T-helper 17 cell (primary cell): ENCODE data around the gene SLC10A1. TPM values are rescaled to one million over a fixed set of nuclear protein-coding genes. Genes with fewer than 3 reads are reported as not detected.

Experiments used
- ATAC-seq: fragments of 150-1000 bp; cut with Tn5 transposase; 2 replicates; pipeline ENCODE4 v1.10.0; 2021; ENCODE audit warnings: mild to moderate bottlenecking, moderate library complexity
- DNase-seq, 3 donors: peaks; one replicate each; pipeline versions ENCODE4 v3.0.0 to v3.0.0-alpha.2; 2020 to 2021
- H3K9me3 ChIP-seq: one replicate; pipeline ENCODE4 v1.7.0; 2013; ENCODE audit warnings: low read length, mild to moderate bottlenecking; ENCODE audit not compliant: control insufficient read depth, poor library complexity, severe bottlenecking
- H3K27ac Mint-ChIP-seq: one replicate; pipeline ENCODE4 v1.8.0; 2022; ENCODE audit warnings: mild to moderate bottlenecking, moderate library complexity, mixed read lengths
- H3K27me3 Mint-ChIP-seq: one replicate; pipeline ENCODE4 v1.8.0; 2022; ENCODE audit warnings: mixed read lengths
- H3K36me3 Mint-ChIP-seq: one replicate; pipeline ENCODE4 v1.8.0; 2022; ENCODE audit warnings: low read depth, mixed read lengths
- H3K4me1 Mint-ChIP-seq: one replicate; pipeline ENCODE4 v1.8.0; 2022; ENCODE audit warnings: mild to moderate bottlenecking, mixed read lengths
- H3K4me3 Mint-ChIP-seq: one replicate; pipeline ENCODE4 v1.8.0; 2022; ENCODE audit warnings: mild to moderate bottlenecking, moderate library complexity, mixed read lengths
- total RNA-seq, 4 donors: library from RNA in 2 of 4; stranded (reverse) in 2 of 4; gene quantifications; one replicate each; pipeline ENCODE4 v1.2.3 and lab custom pipeline; 2022 to 2026

Gene SLC10A1
- total RNA-seq, 2 donors from 2014 or later: not detected

DNA sequence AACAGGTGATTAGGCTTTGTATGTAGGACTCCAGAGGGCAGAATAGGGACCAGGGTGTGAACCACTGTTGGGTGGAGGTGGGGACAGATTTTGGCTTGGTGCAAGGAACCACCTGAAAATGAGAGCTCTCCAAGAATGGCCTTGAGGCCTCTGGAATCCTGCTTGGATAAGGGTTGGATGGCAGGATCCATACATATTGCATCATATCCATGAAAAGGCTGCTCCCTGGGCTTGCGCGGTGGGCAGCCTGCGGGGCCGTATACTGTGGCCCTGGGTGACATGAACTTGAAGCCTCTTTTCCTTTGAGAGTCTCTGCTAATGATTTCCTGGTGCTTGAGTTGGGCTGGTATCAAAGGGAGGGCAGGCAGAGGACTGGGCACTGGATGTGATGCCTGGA is 1.3 kb upstream of the SLC10A1 start:
- no peaks in the 10 kb centered on the region for H3K9me3 ChIP-seq
- ATAC-seq (no peak), DNase-seq (no peak)
- peaks cover 13% of the 10 kb centered on the region for H3K36me3 Mint-ChIP-seq
- no peak overlapping the region for H3K4me3 Mint-ChIP-seq
- H3K27me3 Mint-ChIP-seq: peaks cover 43% of the 10 kb centered on the region
- no peak overlapping the region for H3K27ac Mint-ChIP-seq
- peaks cover 3% of the 10 kb centered on the region for H3K4me1 Mint-ChIP-seq

DNA sequence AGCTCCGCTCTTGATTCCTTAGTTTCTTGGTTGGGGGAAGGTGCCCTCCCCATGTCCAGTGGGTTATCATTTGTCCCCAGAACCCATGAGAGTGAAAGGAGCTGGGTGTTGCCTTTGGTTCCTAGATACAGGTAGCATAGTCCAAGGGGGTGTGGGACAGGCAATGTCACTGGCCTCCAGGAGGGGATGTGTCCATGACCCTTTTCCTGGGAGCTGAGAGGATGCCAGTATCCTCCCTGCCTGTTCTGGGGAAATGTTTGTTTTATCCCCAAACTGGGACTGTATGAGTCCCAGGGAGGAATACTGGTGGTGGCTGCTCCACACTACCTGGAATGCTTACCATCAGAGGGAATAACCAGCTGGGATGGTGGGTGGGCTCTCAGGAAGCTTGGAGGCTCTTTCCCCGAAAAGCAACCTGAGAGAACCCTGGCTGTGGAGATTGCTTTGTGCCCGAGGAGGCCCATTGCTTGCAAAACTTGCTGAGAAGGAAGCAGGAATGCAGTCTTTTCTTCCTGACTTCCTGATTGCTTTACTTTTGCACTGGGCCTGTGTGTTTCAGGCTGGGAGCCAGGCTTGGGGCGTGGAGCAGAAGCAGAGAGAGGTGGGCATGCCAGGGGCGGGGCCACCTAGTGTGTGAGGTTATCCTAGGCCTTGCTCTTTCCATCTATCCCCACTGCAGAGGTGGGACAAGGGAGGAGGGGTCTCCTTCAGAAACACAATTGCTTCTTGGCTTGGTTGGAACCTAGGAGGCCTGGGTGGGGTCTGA is 715 bp upstream of the SLC10A1 start:
- Mint-ChIP-seq H3K36me3 (peaks cover 13% of the 10 kb centered on the region), H3K27me3 (peaks cover 37% of the 10 kb centered on the region), H3K4me1 (peaks cover 3% of the 10 kb centered on the region), H3K27ac (no peak overlapping the region), H3K4me3 (no peak overlapping the region)
- DNase-seq: no peak
- no peak for ATAC-seq
- H3K9me3 ChIP-seq: no peaks in the 10 kb centered on the region

DNA sequence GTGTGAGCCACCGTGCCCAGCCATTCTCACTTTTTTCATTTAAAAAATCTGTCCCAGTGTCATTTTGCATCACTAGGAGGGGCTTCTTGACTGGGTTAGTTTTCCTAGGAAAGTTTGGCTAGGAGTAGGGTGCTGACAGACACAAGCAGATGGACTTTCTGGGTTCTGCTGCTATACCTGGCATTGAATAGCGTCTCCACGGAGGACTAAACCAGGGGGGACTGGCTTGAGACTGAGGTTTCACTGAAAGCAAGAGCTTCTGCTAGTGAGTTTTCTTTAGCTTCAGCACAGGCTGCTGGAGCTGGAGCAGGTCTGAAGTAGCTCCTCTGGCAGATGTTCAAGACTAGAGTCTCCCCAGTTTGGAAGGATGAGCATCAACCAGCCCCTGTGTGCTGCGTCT is 1.4 kb downstream of the SLC10A1 start:
- Mint-ChIP-seq H3K4me3 (no peak overlapping the region), H3K27ac (no peak overlapping the region), H3K4me1 (peaks cover 3% of the 10 kb centered on the region), H3K27me3 (peaks cover 27% of the 10 kb centered on the region), H3K36me3 (peaks cover 13% of the 10 kb centered on the region)
- ATAC-seq: no peak
- H3K9me3 ChIP-seq: no peaks in the 10 kb centered on the region
- no peak for DNase-seq

DNA sequence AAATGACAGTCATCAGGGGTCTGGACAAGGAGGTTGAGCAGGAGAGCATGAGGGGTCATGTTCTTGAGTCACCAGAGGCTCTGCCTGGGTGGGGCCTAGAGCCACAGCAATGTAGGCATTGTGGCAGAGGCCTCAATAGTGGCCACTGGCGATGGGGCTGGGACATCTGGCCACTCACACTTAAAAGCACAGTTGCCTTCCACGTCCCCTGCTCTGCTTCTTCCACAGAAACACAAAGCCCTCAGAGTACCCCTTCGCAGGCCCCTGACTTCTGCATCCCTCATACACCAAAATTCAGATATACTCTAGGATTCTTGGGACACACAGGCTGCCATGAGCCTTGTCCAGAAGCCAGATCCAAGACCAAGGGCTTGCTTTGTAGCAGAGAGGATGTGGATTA is 2.2 kb downstream of the SLC10A1 start:
- H3K36me3 Mint-ChIP-seq: peaks cover 10% of the 10 kb centered on the region
- no peaks in the 10 kb centered on the region for H3K9me3 ChIP-seq
- ATAC-seq: no peak
- DNase-seq: no peak
- H3K4me3 Mint-ChIP-seq: no peak overlapping the region
- H3K4me1 Mint-ChIP-seq: peaks cover 3% of the 10 kb centered on the region
- H3K27me3 Mint-ChIP-seq: peaks cover 23% of the 10 kb centered on the region
- H3K27ac Mint-ChIP-seq: no peak overlapping the region

DNA sequence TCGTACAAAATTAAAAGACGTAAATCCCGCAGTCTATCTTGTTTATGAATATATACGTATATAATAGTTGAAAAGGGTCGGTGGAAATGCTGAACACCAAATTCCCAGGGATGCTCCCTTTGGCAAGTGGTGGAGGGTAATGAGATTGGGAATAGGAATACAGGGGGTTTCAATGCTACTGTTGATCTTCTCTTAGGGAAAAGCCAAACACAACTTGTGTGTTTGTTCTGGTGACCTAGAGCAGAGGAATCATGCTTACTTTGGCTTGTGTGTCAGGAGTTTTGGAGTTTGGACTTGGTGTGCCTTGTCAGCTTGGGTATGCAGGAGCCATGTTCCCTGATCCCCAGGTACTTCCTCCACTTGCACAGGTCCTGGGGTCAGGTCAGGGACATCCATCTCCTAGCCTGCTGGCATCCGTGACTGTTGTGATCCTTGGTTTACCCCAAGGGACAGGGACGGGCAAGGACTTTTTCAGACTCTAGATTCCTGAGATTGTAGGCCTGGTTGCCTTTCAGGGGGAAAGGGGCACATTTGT is 4.1 kb downstream of the SLC10A1 start:
- H3K27ac Mint-ChIP-seq: no peak overlapping the region
- H3K4me3 Mint-ChIP-seq: no peak overlapping the region
- ATAC-seq (no peak), DNase-seq (no peak)
- peaks cover 13% of the 10 kb centered on the region for H3K27me3 Mint-ChIP-seq
- H3K4me1 Mint-ChIP-seq: peaks cover 3% of the 10 kb centered on the region
- peaks cover 6% of the 10 kb centered on the region for H3K36me3 Mint-ChIP-seq
- H3K9me3 ChIP-seq: no peaks in the 10 kb centered on the region

GRCh38 chr14:69789118-69789640 is 7.9 kb downstream of the SLC10A1 start:
- H3K4me1 Mint-ChIP-seq: no peaks in the 10 kb centered on the region
- no peak for ATAC-seq
- H3K27me3 Mint-ChIP-seq: no peaks in the 10 kb centered on the region
- H3K27ac Mint-ChIP-seq: no peak overlapping the region
- H3K9me3 ChIP-seq: no peaks in the 10 kb centered on the region
- DNase-seq: no peak
- H3K4me3 Mint-ChIP-seq: no peak overlapping the region
- peaks cover 2% of the 10 kb centered on the region for H3K36me3 Mint-ChIP-seq

GRCh38 chr14:69786603-69787002 is 10.4 kb downstream of the SLC10A1 start:
- Mint-ChIP-seq H3K27me3 (no peaks in the 10 kb centered on the region), H3K36me3 (no peaks in the 10 kb centered on the region), H3K27ac (no peak overlapping the region), H3K4me1 (peaks cover 2% of the 10 kb centered on the region), H3K4me3 (no peak overlapping the region)
- DNase-seq (no peak), ATAC-seq (no peak)
- H3K9me3 ChIP-seq: no peaks in the 10 kb centered on the region

GRCh38 chr14:69784942-69785341 is 12.1 kb downstream of the SLC10A1 start:
- no peak for ATAC-seq

DNA sequence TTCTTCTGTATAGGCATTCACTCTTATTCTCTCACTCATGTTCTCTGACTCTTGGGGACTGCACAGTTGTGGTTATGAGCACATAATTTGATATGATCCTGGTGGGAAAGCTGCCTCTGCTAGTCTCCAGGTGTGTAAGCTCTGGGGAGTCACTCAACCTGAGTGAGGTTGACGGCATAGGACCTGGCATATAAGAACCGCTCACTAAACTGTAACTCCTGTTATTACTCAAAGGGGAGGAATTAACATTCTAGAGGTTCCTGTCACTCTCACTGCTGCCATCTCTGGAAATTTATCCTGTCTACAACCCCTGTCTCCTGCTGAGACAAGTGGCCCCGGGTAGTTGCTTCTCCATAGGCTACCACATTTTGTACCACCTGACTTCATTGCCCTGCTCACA is 16.1 kb downstream of the SLC10A1 start:
- peaks cover 34% of the 10 kb centered on the region for H3K4me1 Mint-ChIP-seq
- H3K9me3 ChIP-seq: no peaks in the 10 kb centered on the region
- peaks cover 4% of the 10 kb centered on the region for H3K36me3 Mint-ChIP-seq
- ATAC-seq: no peak
- H3K4me3 Mint-ChIP-seq: no peak overlapping the region
- H3K27me3 Mint-ChIP-seq: no peaks in the 10 kb centered on the region
- DNase-seq: no peak
- peak overlapping the region; percentile 32 for H3K27ac Mint-ChIP-seq

More at GRCh38 chr14:69784942-69785341, 12.1 kb downstream of the SLC10A1 start:
- Mint-ChIP-seq H3K36me3 (no peaks in the 10 kb centered on the region), H3K4me1 (peaks cover 10% of the 10 kb centered on the region), H3K4me3 (no peak overlapping the region), H3K27ac (no peak overlapping the region), H3K27me3 (no peaks in the 10 kb centered on the region)
- DNase-seq: no peak
- H3K9me3 ChIP-seq: no peaks in the 10 kb centered on the region

- peaks cover 40% of the 10 kb centered on the region for H3K4me1 Mint-ChIP-seq
- no peak overlapping the region for H3K27ac Mint-ChIP-seq
- DNase-seq (no peak), ATAC-seq (no peak)
- H3K9me3 ChIP-seq: no peaks in the 10 kb centered on the region
- H3K36me3 Mint-ChIP-seq: peaks cover 4% of the 10 kb centered on the region
- no peaks in the 10 kb centered on the region for H3K27me3 Mint-ChIP-seq
- H3K4me3 Mint-ChIP-seq: no peak overlapping the region
These were observed 16.9 kb downstream of the SLC10A1 start for GRCh38 chr14:69780092-69780491.

GRCh38 chr14:69779088-69779487 is 18.0 kb downstream of the SLC10A1 start:
- H3K4me1 Mint-ChIP-seq: peaks cover 44% of the 10 kb centered on the region
- peak overlapping the region; percentile 57 for H3K27ac Mint-ChIP-seq
- DNase-seq (no peak), ATAC-seq (no peak)
- H3K27me3 Mint-ChIP-seq: no peaks in the 10 kb centered on the region
- peak overlapping the region; percentile 51 for H3K4me3 Mint-ChIP-seq
- peaks cover 6% of the 10 kb centered on the region for H3K36me3 Mint-ChIP-seq
- H3K9me3 ChIP-seq: no peaks in the 10 kb centered on the region

DNA sequence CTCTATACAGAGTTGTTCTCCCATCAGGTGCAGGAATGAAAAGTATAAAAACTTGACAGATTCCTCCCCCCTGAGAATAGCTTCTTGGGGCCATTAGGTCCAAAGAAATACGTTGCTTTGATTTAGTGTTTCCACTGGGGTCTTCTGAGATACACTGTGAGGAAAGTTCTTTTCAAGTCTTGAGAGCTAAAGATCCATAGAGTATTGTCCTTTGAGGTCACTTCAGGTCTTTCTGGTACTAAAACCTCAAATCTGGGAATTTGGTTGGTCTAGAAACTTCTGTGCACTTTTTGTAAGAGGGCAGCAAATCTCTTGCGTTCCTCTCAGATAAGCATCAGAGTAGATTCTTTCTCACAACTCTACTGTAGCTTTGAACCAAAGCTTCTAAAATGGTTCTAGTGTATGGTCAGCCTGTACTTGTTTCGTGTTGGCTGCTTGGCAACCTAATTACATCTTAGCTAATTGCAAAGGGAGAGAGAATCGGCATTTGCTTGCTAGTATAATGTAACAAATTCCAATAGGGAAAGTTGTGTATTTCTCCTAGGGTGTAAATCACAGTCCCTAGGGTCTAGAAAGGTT is 20.1 kb downstream of the SLC10A1 start:
- Mint-ChIP-seq H3K4me1 (peaks cover 59% of the 10 kb centered on the region), H3K36me3 (peaks cover 8% of the 10 kb centered on the region), H3K4me3 (peak overlapping the region; percentile 68), H3K27me3 (no peaks in the 10 kb centered on the region), H3K27ac (peak overlapping the region; percentile 57)
- DNase-seq (no peak), ATAC-seq (no peak)
- no peaks in the 10 kb centered on the region for H3K9me3 ChIP-seq

- Mint-ChIP-seq H3K36me3 (peaks cover 13% of the 10 kb centered on the region), H3K4me3 (peak overlapping the region; percentile 61), H3K27ac (peak overlapping the region; percentile 100), H3K27me3 (no peaks in the 10 kb centered on the region), H3K4me1 (peaks cover 59% of the 10 kb centered on the region)
- H3K9me3 ChIP-seq: no peaks in the 10 kb centered on the region
- ATAC-seq: no peak
- no peak for DNase-seq
These were observed 22.0 kb downstream of the SLC10A1 start for GRCh38 chr14:69775012-69775411.
